Dermis microvascular lymphatic vessel endothelial cell (primary cell): ENCODE data around the gene TFF2. TPM values are rescaled to one million over a fixed set of nuclear protein-coding genes. Genes with fewer than 3 reads are reported as not detected.

Experiments used
- DNase-seq, 2 donors: peaks; one replicate each; pipeline versions ENCODE4 v3.0.0 to v3.0.0-alpha.2; 2010; ENCODE audit warnings: low read depth in 2 of 2
- total RNA-seq: library from RNA; depleted of rRNA; stranded (reverse); fragments of >200 nt; gene quantifications from 2 replicates; pipeline ENCODE4 v1.2.1, GENCODE V29; 2014

TFF2 gene
- total RNA-seq, 1 donor from 2014 or later, result not detected

DNA sequence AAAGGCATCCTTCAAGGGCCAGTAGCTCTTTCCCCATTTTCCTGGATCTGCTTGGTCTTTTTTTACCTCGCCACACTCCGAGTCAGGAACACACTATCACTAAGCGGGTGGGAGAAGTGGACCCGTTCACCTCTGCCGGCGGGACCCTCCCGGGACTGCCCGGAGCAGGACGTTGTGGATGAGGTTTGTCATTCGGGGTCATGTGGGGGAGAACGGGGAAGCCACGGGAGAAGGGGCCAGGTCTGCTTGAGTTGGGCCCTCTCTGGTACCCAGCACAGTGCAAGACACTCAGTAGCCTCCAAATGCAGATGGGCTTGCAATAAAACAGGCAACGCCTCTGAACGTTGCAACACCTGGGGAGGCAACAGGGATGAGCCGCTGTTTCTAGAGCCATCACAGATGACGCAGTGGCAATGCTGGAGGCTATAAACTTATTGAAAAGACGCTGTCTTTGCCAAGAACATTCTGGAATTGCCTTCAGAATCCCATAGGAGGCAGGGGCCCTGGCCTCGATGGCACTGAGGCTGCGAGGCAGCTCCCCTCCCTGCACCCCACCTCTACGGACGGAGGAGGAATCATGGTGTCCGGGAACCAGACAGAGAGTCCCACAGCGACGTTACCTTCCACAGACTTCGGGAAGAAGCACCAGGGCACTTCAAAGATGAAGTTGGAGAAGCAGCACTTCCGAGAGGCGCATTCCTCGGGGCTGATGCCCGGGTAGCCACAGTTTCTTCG lies 3.8 kb downstream of the TFF2 start:
- DNase-seq, result no peak

DNA sequence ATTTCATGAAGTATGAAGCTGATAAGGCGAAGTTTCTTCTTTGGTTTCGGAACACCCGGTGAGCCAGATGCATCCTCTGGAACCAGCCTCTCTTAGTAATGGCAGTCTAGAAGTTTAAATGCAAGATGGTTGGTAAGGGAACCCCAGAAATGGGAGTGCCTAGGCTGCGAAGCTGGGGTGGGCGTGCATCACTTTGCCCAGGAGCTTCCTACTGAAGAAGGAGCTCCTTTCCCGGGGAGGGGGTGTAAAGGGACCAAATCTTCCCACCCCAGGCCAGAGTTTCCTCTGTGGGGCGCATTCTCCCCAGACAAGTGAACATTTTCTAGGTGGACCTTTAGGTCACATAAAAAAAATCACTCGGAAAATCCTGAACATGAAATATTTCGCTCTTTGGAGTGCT lies 4.4 kb downstream of the TFF2 start:
- DNase-seq, result no peak

- no peak for DNase-seq
Measured at GRCh38 chr21:42344631-42345030, 6.2 kb downstream of the TFF2 start.

DNA sequence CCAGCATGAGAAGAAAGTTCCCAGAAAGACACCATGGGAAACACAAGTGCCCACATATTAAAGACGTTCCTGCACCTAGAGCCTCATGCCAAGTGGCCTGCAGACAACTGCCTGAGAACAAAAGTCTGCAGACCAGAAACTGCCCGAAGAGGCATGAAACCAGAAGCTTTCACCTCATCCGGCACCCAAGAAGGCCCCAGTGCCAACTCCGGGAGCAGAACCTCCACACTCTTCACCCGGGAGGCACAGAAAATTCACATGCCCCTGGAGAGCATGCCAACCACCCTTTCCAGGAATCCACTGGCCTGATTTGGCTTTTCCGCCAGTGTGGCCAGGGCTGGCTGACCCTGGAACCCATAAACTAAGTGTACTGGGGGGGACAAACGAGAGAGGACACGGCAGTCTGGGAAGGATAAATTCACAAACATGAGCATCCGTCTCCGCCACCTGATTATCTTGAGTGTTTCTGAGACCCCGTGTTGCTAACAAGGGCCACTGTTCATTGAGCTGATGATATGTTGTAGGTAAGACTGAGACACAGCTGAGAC lies 6.8 kb downstream of the TFF2 start:
- no peak for DNase-seq

- DNase-seq, result no peak
Measured at GRCh38 chr21:42343556-42343955, 7.2 kb downstream of the TFF2 start.

GRCh38 chr21:42343101-42343500 lies 7.7 kb downstream of the TFF2 start:
- DNase-seq, result no peak

DNA sequence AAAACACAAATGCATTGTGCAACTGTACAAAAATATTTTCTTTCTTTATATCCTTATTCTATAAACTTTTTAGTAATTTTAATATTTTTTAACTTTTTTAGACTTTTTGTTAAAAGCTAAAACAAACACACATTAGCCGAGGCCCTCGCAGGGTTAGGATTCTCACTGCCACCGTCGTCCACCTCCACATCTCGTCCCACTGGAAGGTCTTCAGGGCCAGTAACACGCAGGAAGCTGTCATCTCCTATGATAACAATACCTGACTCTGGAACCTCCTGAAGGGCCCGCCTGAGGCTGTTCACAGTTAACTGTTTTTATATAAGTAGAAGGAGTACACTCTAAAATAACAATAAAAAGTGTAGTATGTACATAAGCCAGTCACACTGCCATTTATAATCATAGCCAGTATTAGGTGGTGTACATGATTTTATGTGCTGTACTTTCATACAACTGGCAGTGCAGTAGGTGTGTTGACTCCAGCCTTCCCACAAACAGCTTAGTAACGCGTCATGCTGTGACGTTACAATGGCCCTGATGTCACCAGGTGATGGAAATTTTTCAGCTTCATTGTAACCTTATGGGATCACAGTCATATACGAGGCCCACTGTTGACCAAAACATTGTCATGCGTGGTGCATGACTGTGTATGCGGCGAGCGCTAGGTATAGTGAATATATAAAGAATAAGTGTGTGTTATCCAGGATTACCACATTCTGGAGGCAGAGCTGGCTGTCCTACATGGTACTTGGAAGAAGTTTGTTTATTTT lies 8.8 kb downstream of the TFF2 start:
- no peak for DNase-seq

DNA sequence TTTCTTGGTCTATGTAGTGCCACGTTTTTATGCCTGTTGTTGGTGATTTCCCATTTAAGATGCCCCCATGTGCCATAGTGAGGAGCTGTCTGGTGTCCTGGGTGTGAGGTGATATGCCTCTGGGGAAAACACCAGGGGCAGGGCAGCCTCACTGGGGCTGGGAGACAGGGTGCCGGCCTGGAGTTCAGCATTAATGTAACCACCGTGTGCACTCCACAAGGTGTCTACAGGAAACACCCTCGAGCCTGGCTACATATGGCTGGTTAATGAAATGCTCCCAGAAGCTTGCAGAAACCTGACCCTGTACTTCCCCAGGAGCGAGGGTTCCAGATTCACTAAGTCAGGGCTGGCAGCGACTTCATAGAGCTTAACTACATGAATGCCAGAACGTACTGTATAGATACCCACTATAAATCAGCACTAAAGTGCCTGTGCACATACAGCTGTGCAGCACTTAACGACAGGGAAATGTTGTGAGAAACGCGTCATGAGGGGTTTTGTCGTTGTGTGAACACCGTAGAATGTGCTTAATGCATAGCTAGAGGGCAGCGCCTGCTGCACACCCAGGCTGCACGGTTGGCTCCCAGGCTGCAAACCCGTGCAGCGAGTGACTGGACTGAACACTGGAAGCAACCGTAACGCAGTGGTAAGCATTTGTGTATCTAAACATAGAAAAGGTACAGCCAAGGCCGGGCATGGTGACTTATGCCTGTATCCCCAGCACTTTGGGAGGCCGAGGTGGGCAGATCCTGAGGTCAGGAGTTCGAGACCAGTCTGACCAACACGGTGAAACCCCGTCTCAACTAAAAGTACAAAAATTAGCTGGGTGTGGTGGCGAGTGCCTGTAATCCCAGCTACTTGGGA lies 10.4 kb downstream of the TFF2 start:
- DNase-seq, result no peak

- no peak for DNase-seq
Measured at GRCh38 chr21:42338729-42339715, 11.8 kb downstream of the TFF2 start.

- peak; percentile 77 to 87 for DNase-seq
Measured at GRCh38 chr21:42337830-42338728, 12.7 kb downstream of the TFF2 start.

DNA sequence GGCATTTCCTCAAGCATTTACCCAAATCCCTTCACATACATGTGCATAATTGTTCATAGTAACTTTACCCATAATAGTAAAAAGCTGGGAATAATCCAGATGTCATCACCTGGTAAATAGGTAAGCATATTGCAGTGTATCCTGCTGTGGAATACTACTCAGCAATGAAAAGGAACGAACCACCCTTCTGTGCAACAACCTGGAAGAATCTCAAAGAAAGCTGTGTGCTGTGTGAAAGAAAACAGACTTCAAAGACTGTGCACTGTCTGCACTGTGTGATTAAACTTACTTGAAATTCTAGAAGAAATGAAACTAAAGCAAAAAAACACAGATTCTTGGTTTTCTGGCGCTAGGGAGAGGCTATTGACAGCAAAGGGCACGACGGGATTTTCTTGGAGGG lies 13.5 kb downstream of the TFF2 start:
- DNase-seq, result no peak

- no peak for DNase-seq
Measured at GRCh38 chr21:42336054-42336453, 14.7 kb downstream of the TFF2 start.

GRCh38 chr21:42332557-42333317 lies 18.1 kb downstream of the TFF2 start:
- DNase-seq, result no peak

DNA sequence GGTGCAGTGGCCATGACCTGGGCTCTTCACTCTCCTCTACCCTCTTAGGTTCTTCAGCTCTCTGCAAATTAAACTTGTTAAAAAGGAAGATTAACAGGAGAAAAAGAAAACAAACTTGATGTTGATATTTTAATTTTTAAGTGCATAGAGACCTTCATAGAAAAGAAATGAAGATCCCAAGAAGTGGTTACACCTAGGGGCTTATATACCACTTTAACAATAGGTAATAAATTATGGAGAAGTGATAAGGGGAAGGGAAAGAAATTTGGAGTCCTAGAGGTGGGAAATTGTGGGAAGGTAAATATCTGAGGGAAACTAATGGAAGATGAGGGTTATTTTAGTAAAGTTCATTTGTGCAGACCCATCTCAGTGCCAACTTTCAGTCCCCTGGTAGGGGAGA lies 19.1 kb downstream of the TFF2 start:
- DNase-seq, result no peak

- DNase-seq, result no peak
Measured at GRCh38 chr21:42330380-42331371, 20.1 kb downstream of the TFF2 start.

DNA sequence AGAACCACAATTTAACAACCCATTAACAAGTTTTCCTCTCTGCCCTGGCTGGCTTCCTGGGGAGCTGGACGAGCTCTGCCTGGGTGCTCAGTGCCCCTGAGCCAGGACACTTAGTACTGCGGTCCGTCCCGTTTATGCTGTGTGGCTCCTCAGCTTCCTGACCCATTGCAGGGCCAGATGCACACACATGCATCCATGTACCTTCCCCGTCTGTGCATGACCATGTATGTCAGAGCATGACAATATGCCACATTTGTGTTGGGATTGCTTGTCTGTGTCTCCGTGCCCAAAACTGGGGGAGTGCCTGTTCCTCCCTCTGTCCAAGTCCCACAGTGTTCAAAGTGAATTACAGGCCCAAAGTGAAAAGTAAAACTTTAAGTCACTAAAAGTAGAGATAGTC lies 25.9 kb downstream of the TFF2 start:
- no peak for DNase-seq

DNA sequence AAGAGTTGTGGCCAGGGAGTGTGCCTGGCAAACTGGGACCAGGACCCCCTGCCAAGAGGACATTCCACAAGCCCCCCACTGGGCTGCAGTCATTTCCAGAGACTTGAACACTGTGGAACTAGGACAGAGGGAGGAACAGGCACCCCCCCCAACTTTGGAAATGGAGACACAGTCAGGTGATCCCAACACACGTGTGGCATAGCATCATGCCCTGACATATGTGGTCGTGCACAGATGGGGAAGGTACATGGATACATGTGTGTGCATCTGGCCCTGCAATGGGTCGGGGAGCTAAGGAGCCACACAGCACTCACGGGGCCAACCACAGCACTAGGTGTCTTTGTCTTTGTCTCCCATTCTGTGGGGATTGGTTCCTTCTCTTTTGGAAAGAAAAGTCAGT lies 28.9 kb downstream of the TFF2 start:
- no peak for DNase-seq

- no peak for DNase-seq
Measured at GRCh38 chr21:42321231-42321630, 29.6 kb downstream of the TFF2 start.
